Stimulated activated CD4-positive, alpha-beta T cell treated with anti-CD3 and anti-CD28 coated beads, TNF-alpha, amount 100 ng/mL, for 24 hours (primary cell): ENCODE results near the gene ZSCAN32.

Experiments used
- DNase-seq, 3 experiments: peaks; one replicate each; pipeline ENCODE4 v3.0.0-alpha.2; 2020; ENCODE audit warnings: low read depth in 3 of 3

The ZSCAN32 gene

DNA sequence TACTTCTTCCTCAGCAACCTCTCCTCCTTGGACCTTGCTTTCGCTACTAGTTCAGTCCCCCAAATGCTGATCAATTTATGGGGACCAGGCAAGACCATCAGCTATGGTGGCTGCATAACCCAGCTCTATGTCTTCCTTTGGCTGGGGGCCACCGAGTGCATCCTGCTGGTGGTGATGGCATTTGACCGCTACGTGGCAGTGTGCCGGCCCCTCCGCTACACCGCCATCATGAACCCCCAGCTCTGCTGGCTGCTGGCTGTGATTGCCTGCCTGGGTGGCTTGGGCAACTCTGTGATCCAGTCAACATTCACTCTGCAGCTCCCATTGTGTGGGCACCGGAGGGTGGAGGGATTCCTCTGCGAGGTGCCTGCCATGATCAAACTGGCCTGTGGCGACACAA is 44.7 kb downstream of the ZSCAN32 start:
- no peak for DNase-seq

DNA sequence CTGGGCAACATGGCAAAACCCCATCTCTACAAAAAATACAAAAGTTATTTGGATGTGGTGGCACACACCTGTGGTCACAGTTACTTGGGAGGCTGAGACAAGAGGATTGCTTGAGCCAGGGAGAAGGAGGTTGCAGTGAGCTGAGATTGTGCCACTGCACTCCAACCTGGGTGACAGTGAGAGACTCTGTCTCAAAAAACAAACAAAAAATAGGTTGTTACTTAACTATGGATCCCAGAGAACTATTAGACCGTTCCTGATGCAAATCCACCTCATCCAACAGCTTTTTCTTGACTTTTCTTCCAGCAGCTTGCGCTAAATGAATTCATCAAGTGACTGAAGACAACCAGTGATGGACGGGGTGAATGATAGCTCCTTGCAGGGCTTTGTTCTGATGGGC is 45.2 kb downstream of the ZSCAN32 start, which contains the start of gene OR2C1:
OR2C1 (plus strand) TSS at position 301 of the 400 bp plus-strand sequence; CDS start at position 353, 52 bp downstream.
- DNase-seq = no peak

GRCh38 chr16:3349175-3349574 is 51.6 kb downstream of the ZSCAN32 start:
- no peak for DNase-seq

DNA sequence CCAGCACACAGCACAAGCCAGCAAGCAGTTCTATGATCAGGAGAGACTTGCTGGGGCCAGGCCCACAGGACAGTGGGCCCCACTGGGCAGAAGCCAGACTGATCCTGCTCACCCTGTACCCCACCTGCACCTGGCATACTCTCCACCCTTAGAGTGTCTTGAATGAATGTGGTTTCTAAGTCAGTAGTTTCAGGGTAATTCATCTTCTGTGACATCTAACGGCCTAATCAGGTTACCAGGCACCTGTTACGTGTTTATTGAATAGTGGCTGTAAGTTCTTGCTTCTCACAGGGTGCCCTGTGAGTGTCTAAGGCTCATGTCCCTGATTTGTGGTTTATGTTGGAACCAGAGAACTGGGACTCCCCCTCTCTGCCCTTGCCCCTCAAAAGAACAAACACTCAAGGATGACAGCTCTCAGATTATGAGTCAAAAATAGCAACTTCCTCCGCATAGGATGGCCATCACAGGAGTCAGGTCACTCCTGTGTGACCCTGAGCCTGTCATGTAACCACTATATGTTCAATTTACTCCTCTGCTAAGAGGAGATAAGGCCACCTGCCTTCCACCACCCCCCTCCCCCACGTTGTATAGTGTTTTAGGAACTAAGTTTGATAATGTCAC is 52.1 kb downstream of the ZSCAN32 start:
- DNase-seq = no peak

DNA sequence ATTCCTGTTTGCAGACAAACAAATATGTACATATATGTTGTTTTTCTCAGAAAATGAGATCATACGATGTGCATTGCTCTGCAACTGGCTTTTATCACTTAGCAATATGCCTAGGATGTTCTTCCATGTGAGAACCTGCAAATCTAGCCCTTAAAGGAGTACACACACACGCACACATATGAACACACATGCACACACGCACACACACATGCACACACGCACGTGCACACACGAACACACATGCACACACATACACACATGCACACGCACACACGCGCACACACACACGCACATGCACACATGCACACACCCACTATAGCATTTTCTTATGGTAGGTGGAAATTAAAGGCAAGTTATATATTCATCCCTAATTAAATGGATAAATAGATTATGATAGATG is 53.2 kb downstream of the ZSCAN32 start:
- DNase-seq = no peak

GRCh38 chr16:3346041-3346440 is 54.8 kb downstream of the ZSCAN32 start:
- DNase-seq = no peak
